Tibial nerve (tissue), 4 donors: ENCODE measurements around the gene RND2. TPM values are rescaled to one million over a fixed set of nuclear protein-coding genes. Genes with fewer than 3 reads are reported as not detected.

Source experiments
- DNase-seq, 2 donors: peaks; one replicate each; pipeline ENCODE4 v3.0.0-alpha.2; 2019; ENCODE audit warnings: low spot score in 2 of 2
- H3K27ac ChIP-seq, 4 donors: fragments of 200-600 bp; sonication (generic) in 3 of 4; one replicate each; pipeline ENCODE4 v1.5.1; 2017 to 2019; ENCODE audit warnings: mild to moderate bottlenecking in 1 of 4
- H3K27me3 ChIP-seq, 2 donors: fragments of 200-600 bp; sonication (generic) in 1 of 2; one replicate each; pipeline versions ENCODE4 v1.5.1 to v1.6.0; 2017 to 2019
- H3K36me3 ChIP-seq, 3 donors: fragments of 200-600 bp; sonication (generic); one replicate each; pipeline ENCODE4 v1.5.1; 2018 to 2019
- H3K4me1 ChIP-seq, 4 donors: fragments of 200-600 bp; sonication (generic) in 3 of 4; one replicate each; pipeline ENCODE4 v1.5.1; 2017 to 2019
- H3K4me3 ChIP-seq, 4 donors: fragments of 200-600 bp; sonication (generic) in 3 of 4; one replicate each; pipeline ENCODE4 v1.5.1; 2017 to 2019; ENCODE audit warnings: mild to moderate bottlenecking in 1 of 4, moderate library complexity in 1 of 4
- H3K9me3 ChIP-seq, 4 donors: fragments of 200-600 bp; sonication (generic) in 3 of 4; one replicate each; pipeline ENCODE4 v1.5.1; 2017 to 2019
- EP300 ChIP-seq, 2 donors: sonication (generic); formaldehyde crosslinking; IDR thresholded peaks; one replicate each; pipeline ENCODE4 v1.6.1; 2017; ENCODE audit warnings: antibody characterized with exemption in 2 of 2, mild to moderate bottlenecking in 1 of 2
- POLR2A ChIP-seq, 2 donors: fragments of 450-650 bp; IDR thresholded peaks; one replicate each; pipeline ENCODE4 v1.6.1; 2017; ENCODE audit warnings: antibody characterized with exemption in 2 of 2, mild to moderate bottlenecking in 2 of 2, moderate library complexity in 2 of 2
- WGBS, 2 donors: methylation state at CpG; one replicate each; pipeline ENCODE4 v1.1.5; 2018; 5-methylcytosine and 5-hydroxymethylcytosine counted together
- total RNA-seq, 4 donors: library from RNA; depleted of rRNA; stranded (reverse); fragments of >200 nt; gene quantifications; one replicate each; pipeline ENCODE4 v1.1.0, GENCODE V29; 2016
- TF ChIP-seq, protein P1 (sequence below), 5 experiments: fragments of 200-600 bp in 3 of 5; fragments of 450-650 bp in 2 of 5; sonication (generic) in 3 of 5; IDR thresholded peaks; one replicate each; pipeline ENCODE4 v1.5.1; 2016 to 2019; ENCODE audit warnings: antibody characterized with exemption in 5 of 5, mild to moderate bottlenecking in 3 of 5, moderate library complexity in 2 of 5

Gene RND2
- total RNA-seq, 4 donors from 2014 or later = 0.59 to 2.6 (median 1.9) TPM

GRCh38 chr17:43020030-43020621, 4.9 kb upstream of the RND2 start:
- TF ChIP-seq, protein P1, sequence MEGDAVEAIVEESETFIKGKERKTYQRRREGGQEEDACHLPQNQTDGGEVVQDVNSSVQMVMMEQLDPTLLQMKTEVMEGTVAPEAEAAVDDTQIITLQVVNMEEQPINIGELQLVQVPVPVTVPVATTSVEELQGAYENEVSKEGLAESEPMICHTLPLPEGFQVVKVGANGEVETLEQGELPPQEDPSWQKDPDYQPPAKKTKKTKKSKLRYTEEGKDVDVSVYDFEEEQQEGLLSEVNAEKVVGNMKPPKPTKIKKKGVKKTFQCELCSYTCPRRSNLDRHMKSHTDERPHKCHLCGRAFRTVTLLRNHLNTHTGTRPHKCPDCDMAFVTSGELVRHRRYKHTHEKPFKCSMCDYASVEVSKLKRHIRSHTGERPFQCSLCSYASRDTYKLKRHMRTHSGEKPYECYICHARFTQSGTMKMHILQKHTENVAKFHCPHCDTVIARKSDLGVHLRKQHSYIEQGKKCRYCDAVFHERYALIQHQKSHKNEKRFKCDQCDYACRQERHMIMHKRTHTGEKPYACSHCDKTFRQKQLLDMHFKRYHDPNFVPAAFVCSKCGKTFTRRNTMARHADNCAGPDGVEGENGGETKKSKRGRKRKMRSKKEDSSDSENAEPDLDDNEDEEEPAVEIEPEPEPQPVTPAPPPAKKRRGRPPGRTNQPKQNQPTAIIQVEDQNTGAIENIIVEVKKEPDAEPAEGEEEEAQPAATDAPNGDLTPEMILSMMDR (IDR thresholded peaks at IDR 0.05) = no peak
- TF ChIP-seq EP300 (IDR thresholded peaks at IDR 0.05) = peak in 1 of 2 donors; percentile 16
- TF ChIP-seq POLR2A (IDR thresholded peaks at IDR 0.05) = no peak
- H3K27me3 ChIP-seq = no peaks in the 10 kb centered on the region
- WGBS, 2 donors = 48 to 49% methylated on average over 6 of the region's 6 CpGs
- peak overlapping the region; percentile 43 to 97 (median 92) for H3K27ac ChIP-seq
- peak overlapping the region in 2 of 4 donors; percentile 68 to 98 for H3K4me3 ChIP-seq
- peaks cover 0 to 70% (median 38%) of the 10 kb centered on the region in 4 donors for H3K4me1 ChIP-seq
- H3K9me3 ChIP-seq = no peaks in the 10 kb centered on the region
- no peak for DNase-seq
- H3K36me3 ChIP-seq = peaks cover 0 to 34% (median 0%) of the 10 kb centered on the region in 3 donors

- DNase-seq = peak; percentile 68 to 84
- Histone ChIP-seq H3K4me3 (peak overlapping the region; percentile 68 to 98 (median 93)), H3K9me3 (no peaks in the 10 kb centered on the region), H3K27ac (peak overlapping the region; percentile 87 to 97 (median 92)), H3K4me1 (peaks cover 0 to 64% (median 32%) of the 10 kb centered on the region in 4 donors), H3K27me3 (no peaks in the 10 kb centered on the region), H3K36me3 (peaks cover 0 to 24% (median 0%) of the 10 kb centered on the region in 3 donors)
- WGBS, 2 donors = 27 to 31% methylated on average over 25 to 32 of the region's 40 CpGs
- TF ChIP-seq EP300 (IDR thresholded peaks at IDR 0.05) (peak; percentile 12 to 83), POLR2A (IDR thresholded peaks at IDR 0.05) (peak; percentile 35 to 59)
- TF ChIP-seq, protein P1 (IDR thresholded peaks at IDR 0.05) = peak in 1 of 5 experiments; percentile 8
Observed at GRCh38 chr17:43020789-43021740, 4.0 kb upstream of the RND2 start.

GRCh38 chr17:43021741-43022512, 3.1 kb upstream of the RND2 start, which contains the start of gene VAT1:
TSS of gene VAT1 (minus strand) at chr17:43022385. CDS start at chr17:43022322, 63 bp downstream.
- 0 to 1% methylated on average over 30 to 61 of the region's 80 CpGs for WGBS, 2 donors
- Histone ChIP-seq H3K4me1 (peaks cover 0 to 56% (median 26%) of the 10 kb centered on the region in 4 donors), H3K9me3 (no peaks in the 10 kb centered on the region), H3K4me3 (peak within 1 kb of the TSS; percentile 68 to 98 (median 93)), H3K36me3 (peaks cover 0 to 16% (median 0%) of the 10 kb centered on the region in 3 donors), H3K27ac (peak within 1 kb of the TSS; percentile 87 to 97 (median 92)), H3K27me3 (no peaks in the 10 kb centered on the region)
- peak; percentile 57 to 74 for TF ChIP-seq POLR2A (IDR thresholded peaks at IDR 0.05)
- peak in 1 of 2 donors; percentile 94 for TF ChIP-seq EP300 (IDR thresholded peaks at IDR 0.05)
- TF ChIP-seq, protein P1 (IDR thresholded peaks at IDR 0.05) = peak in 2 of 5 experiments; percentile 25 to 37
- peak; percentile 66 to 74 for DNase-seq

GRCh38 chr17:43025290-43025657, 243 bp downstream of the RND2 start:
- Histone ChIP-seq H3K4me1 (peaks cover 0 to 28% (median 9%) of the 10 kb centered on the region in 4 donors), H3K27ac (peak overlapping the region; percentile 70 to 92 (median 80)), H3K27me3 (no peaks in the 10 kb centered on the region), H3K9me3 (no peaks in the 10 kb centered on the region), H3K36me3 (no peaks in the 10 kb centered on the region), H3K4me3 (peak overlapping the region; percentile 39 to 70 (median 54))
- TF ChIP-seq POLR2A (IDR thresholded peaks at IDR 0.05) (no peak), EP300 (IDR thresholded peaks at IDR 0.05) (no peak)
- TF ChIP-seq, protein P1 (IDR thresholded peaks at IDR 0.05) = no peak
- 5 to 9% methylated on average over 22 to 26 of the region's 27 CpGs for WGBS, 2 donors
- no peak for DNase-seq
